CD14-positive monocyte (primary cell): ENCODE results near the gene NINJ1. TPM values are rescaled to one million over a fixed set of nuclear protein-coding genes. Genes with fewer than 3 reads are reported as not detected.
A peak's percentile ranks its signal among the peaks of the same experiment; 100 is the strongest.

ENCODE experiments used
- DNase-seq, 3 donors: peaks; one replicate each; pipeline ENCODE4 v3.0.0-alpha.2; 2011 to 2022
- H2AFZ ChIP-seq: 2 replicates; pipeline ENCODE4 v1.6.0; 2012; ENCODE audit warnings: mild to moderate bottlenecking, low read depth, low read length, inconsistent platforms; ENCODE audit not compliant: insufficient read depth, poor library complexity, severe bottlenecking
- H3K27ac ChIP-seq, 2 donors: 1 replicate in 1 of 2; 2 replicates in 1 of 2; pipeline ENCODE4 v1.5.1; 2012 to 2013; ENCODE audit warnings: low read length in 2 of 2, control low read depth in 1 of 2, inconsistent platforms in 1 of 2, low read depth in 1 of 2, mild to moderate bottlenecking in 1 of 2
- H3K27me3 ChIP-seq, 2 donors: one replicate each; pipeline versions ENCODE4 v1.6.0 to v1.6.1; 2011 to 2013; ENCODE audit warnings: low read length in 2 of 2; ENCODE audit not compliant: control insufficient read depth in 2 of 2, insufficient read depth in 2 of 2
- H3K36me3 ChIP-seq, 2 donors: replicated peaks in 1 of 2; 1 replicate in 1 of 2; 2 replicates in 1 of 2; pipeline versions ENCODE4 v1.5.1 to v1.6.1; 2012 to 2013; ENCODE audit warnings: low read length in 2 of 2, control low read depth in 1 of 2, inconsistent platforms in 1 of 2, mild to moderate bottlenecking in 1 of 2; ENCODE audit not compliant: insufficient read depth in 2 of 2, control insufficient read depth in 1 of 2
- H3K4me1 ChIP-seq, 2 donors: 1 replicate in 1 of 2; 2 replicates in 1 of 2; pipeline versions ENCODE4 v1.5.1 to v1.6.1; 2012 to 2013; ENCODE audit warnings: low read length in 2 of 2, control low read depth in 1 of 2, inconsistent platforms in 1 of 2, mild to moderate bottlenecking in 1 of 2, moderate library complexity in 1 of 2; ENCODE audit not compliant: insufficient read depth in 2 of 2, control insufficient read depth in 1 of 2
- H3K4me2 ChIP-seq: replicated peaks from 2 replicates; pipeline ENCODE3; 2012; ENCODE audit warnings: low read length, moderate library complexity, mild to moderate bottlenecking; ENCODE audit not compliant: poor library complexity, severe bottlenecking; ENCODE audit errors: extremely low read depth
- H3K4me3 ChIP-seq, 3 experiments: fragments of 200-600 bp in 1 of 3; sonication (generic) in 1 of 3; replicated peaks in 1 of 3; 1 replicate in 2 of 3; 2 replicates in 1 of 3; pipeline ENCODE4 v1.5.1; 2011 to 2013; ENCODE audit warnings: low read length in 3 of 3, mild to moderate bottlenecking in 3 of 3, control low read depth in 2 of 3, low read depth in 2 of 3, inconsistent platforms in 1 of 3, moderate library complexity in 1 of 3
- H3K79me2 ChIP-seq: 2 replicates; pipeline ENCODE4 v1.6.0; 2012; ENCODE audit warnings: mild to moderate bottlenecking, control low read depth, inconsistent platforms, low read length, moderate library complexity; ENCODE audit not compliant: insufficient read depth
- H3K9ac ChIP-seq: 2 replicates; pipeline ENCODE4 v1.6.0; 2017; ENCODE audit warnings: low read length, mild to moderate bottlenecking; ENCODE audit not compliant: insufficient read depth, poor library complexity, severe bottlenecking
- H3K9me3 ChIP-seq, 2 donors: replicated peaks in 1 of 2; 1 replicate in 1 of 2; 2 replicates in 1 of 2; pipeline versions ENCODE4 v1.5.1 to v1.6.1; 2012 to 2013; ENCODE audit warnings: low read length in 2 of 2, control low read depth in 1 of 2; ENCODE audit not compliant: control insufficient read depth in 1 of 2, insufficient read depth in 1 of 2
- H4K20me1 ChIP-seq: 2 replicates; pipeline ENCODE4 v1.6.0; 2012; ENCODE audit warnings: mild to moderate bottlenecking, low read length, control low read depth, moderate library complexity; ENCODE audit not compliant: insufficient read depth
- H3K27ac Mint-ChIP-seq, 7 donors: one replicate each; pipeline ENCODE4 v1.8.0; 2020; ENCODE audit warnings: mild to moderate bottlenecking in 7 of 7, mixed read lengths in 7 of 7, moderate library complexity in 6 of 7, inconsistent platforms in 2 of 7
- H3K27me3 Mint-ChIP-seq, 3 donors: one replicate each; pipeline ENCODE4 v1.8.0; 2021 to 2022; ENCODE audit warnings: low read depth in 3 of 3, mild to moderate bottlenecking in 3 of 3, mixed read lengths in 3 of 3, moderate library complexity in 3 of 3, inconsistent platforms in 1 of 3
- H3K36me3 Mint-ChIP-seq, 2 donors: one replicate each; pipeline ENCODE4 v1.8.0; 2020; ENCODE audit warnings: mixed read lengths in 2 of 2, inconsistent platforms in 1 of 2, mild to moderate bottlenecking in 1 of 2
- H3K4me1 Mint-ChIP-seq: one replicate; pipeline ENCODE4 v1.8.0; 2020; ENCODE audit warnings: mild to moderate bottlenecking, mixed read lengths
- H3K4me3 Mint-ChIP-seq, 2 donors: one replicate each; pipeline ENCODE4 v1.8.0; 2020; ENCODE audit warnings: mild to moderate bottlenecking in 2 of 2, mixed read lengths in 2 of 2, moderate library complexity in 1 of 2
- H3K9me3 Mint-ChIP-seq, 7 donors: one replicate each; pipeline ENCODE4 v1.8.0; 2020 to 2022; ENCODE audit warnings: mixed read lengths in 7 of 7, mild to moderate bottlenecking in 6 of 7, moderate library complexity in 6 of 7, inconsistent platforms in 2 of 7
- WGBS: methylation state at CpG from one replicate; pipeline ENCODE4 v1.1.5; 2013; ENCODE audit warnings: missing lambda C conversion rate; ENCODE audit not compliant: insufficient coverage; 5-methylcytosine and 5-hydroxymethylcytosine counted together
- intact Hi-C, 2 donors: fragments of 100-400 bp; cut with micrococcal nuclease; formaldehyde crosslinking; loops; one replicate each; pipeline versions ENCODE4 v1.15.0 to v1.15.1; 2023
- polyA plus RNA-seq, 3 donors: library from polyadenylated mRNA; depleted of rRNA in 1 of 3; unstranded in 2 of 3; stranded (reverse) in 1 of 3; fragments of 300-500 nt in 2 of 3; fragments of >200 nt in 1 of 3; fragmentation: Illumina TruSeq in 2 of 3; gene quantifications; 1 replicate in 2 of 3; 2 replicates in 1 of 3; pipeline ENCODE4 v1.2.3, GENCODE V29; 2012 to 2021
- TF ChIP-seq, protein P1 (sequence below): fragments of 200-600 bp; IDR thresholded peaks from one replicate; pipeline ENCODE4 v1.8.0; 2022; ENCODE audit warnings: antibody characterized with exemption, mild to moderate bottlenecking

The NINJ1 gene
- polyA plus RNA-seq, 3 donors, result 290 to 610 (median 469) TPM

DNA sequence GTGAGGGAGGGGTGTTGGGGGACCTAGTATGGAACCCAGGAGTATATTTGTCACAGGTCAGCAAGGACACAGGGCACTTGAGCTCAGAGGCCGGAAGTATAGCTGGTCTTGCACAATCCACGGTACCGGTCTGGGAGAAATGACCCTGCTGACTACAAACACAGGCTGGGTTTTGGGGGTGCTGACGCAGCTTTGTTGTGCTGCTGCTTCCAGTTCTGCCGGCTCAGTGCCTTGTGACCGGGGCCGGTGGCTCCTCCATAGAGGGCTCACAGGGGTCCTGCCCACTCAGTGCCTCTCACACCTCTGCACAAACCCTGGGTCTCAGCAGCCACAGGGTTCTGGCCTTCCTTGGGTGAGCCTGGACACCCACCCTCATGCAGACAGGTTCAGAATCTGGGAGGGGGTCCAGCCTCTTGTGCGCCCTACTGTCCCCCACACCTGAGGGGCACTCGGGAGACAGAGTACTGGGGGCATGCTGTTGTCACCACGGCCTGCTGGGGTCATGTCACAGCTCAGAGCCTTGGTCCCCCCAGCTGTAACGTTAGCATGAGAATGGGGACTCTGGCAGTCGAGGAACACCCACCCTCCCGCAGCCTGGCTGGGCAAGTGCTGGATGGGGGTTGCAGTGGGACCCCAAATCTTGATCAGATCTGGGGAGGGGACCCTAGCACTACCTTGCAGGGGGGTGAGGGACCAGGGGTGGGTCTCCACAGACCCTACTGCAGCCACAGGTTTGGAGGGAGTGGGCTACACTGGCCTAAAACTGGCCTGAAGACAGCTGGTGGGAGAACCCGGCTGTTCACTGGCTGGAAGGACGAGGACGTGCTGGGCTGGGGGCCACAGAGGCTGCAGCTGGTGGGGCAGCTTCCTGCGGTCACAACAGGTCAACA, 17.7 kb downstream of the NINJ1 start:
- peaks cover 0 to 2% (median 0%) of the 10 kb centered on the region in 3 donors for H3K27me3 Mint-ChIP-seq
- H3K27ac Mint-ChIP-seq, result peak overlapping the region; percentile 98 to 100 (median 100)
- Histone ChIP-seq H3K9ac (peak overlapping the region; percentile 79), H2AFZ (no peak overlapping the region), H3K9me3 (no peaks in the 10 kb centered on the region), H3K36me3 (peaks cover 6 to 9% of the 10 kb centered on the region in 2 donors), H3K4me1 (peaks cover 90 to 99% of the 10 kb centered on the region in 2 donors), H3K27me3 (no peaks in the 10 kb centered on the region), H4K20me1 (no peaks in the 10 kb centered on the region), H3K79me2 (peaks cover 39% of the 10 kb centered on the region), H3K4me2 (peak overlapping the region; percentile 53), H3K4me3 (peak overlapping the region in 1 of 3 experiments; percentile 36), H3K27ac (peak overlapping the region; percentile 97 to 98)
- intact Hi-C loops, result loop anchor here in 1 of 2 donors (2.0 to 10.0 kb wide), 2 partner anchors 20 to 1048 kb away; partner anchors contain the start of gene CARD19
- peaks cover 57 to 60% of the 10 kb centered on the region in 2 donors for H3K36me3 Mint-ChIP-seq
- peak overlapping the region; percentile 20 to 63 for H3K4me3 Mint-ChIP-seq
- no peaks in the 10 kb centered on the region for H3K9me3 Mint-ChIP-seq
- peak; percentile 98 to 99 (median 99) for DNase-seq
- WGBS, result 24% methylated on average over 13 of the region's 17 CpGs
- TF ChIP-seq, protein P1, sequence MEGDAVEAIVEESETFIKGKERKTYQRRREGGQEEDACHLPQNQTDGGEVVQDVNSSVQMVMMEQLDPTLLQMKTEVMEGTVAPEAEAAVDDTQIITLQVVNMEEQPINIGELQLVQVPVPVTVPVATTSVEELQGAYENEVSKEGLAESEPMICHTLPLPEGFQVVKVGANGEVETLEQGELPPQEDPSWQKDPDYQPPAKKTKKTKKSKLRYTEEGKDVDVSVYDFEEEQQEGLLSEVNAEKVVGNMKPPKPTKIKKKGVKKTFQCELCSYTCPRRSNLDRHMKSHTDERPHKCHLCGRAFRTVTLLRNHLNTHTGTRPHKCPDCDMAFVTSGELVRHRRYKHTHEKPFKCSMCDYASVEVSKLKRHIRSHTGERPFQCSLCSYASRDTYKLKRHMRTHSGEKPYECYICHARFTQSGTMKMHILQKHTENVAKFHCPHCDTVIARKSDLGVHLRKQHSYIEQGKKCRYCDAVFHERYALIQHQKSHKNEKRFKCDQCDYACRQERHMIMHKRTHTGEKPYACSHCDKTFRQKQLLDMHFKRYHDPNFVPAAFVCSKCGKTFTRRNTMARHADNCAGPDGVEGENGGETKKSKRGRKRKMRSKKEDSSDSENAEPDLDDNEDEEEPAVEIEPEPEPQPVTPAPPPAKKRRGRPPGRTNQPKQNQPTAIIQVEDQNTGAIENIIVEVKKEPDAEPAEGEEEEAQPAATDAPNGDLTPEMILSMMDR, result no peak
- peaks cover 88% of the 10 kb centered on the region for H3K4me1 Mint-ChIP-seq

DNA sequence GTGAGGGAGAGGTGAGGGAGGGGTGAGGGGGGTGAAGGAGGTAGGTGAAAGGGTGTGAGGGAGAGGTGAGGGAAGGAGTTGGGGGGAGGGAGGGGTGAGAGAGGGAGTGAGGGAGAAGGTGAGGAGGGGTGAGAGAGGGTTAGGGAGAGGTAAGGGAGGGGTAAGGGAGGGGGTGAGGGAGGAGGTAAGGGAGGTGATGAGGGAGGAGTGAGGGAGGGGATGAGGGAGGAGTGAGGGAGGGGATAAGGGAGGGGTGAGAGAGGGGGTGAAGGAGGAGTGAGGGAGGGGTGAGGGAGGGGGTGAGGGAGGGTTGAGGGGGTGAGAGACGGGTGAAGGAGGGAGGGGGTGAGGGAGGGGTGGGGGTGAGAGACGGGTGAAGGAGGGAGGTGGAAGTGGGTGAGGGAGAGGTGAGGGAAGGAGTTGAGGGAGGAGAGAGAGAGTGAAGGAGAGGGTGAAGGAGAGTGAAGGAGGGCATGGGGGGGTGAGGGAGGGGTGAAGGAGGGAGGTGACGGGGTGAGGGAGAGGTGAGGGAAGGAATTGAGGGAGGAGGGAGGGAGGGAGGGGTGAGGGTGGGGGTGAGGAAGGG, 18.5 kb downstream of the NINJ1 start:
- DNase-seq, result no peak
- H3K36me3 ChIP-seq, result peaks cover 9 to 10% of the 10 kb centered on the region in 2 donors
- WGBS, result 0% methylated on average over 2 of the region's 3 CpGs
- no peaks in the 10 kb centered on the region for H3K27me3 ChIP-seq
- peaks cover 89% of the 10 kb centered on the region for H3K4me1 Mint-ChIP-seq
- H3K4me3 Mint-ChIP-seq, result no peak overlapping the region
- no peak overlapping the region for H3K4me2 ChIP-seq
- H3K9me3 ChIP-seq, result no peaks in the 10 kb centered on the region
- TF ChIP-seq, protein P1, result no peak
- no peaks in the 10 kb centered on the region for H4K20me1 ChIP-seq
- peaks cover 90 to 99% of the 10 kb centered on the region in 2 donors for H3K4me1 ChIP-seq
- intact Hi-C loops, result loop anchor here in 1 of 2 donors (2.0 to 10.0 kb wide), 2 partner anchors 19 to 1049 kb away; partner anchors contain the start of gene CARD19
- H3K27ac Mint-ChIP-seq, result peak overlapping the region in 4 of 7 donors; percentile 99 to 100 (median 100)
- H3K4me3 ChIP-seq, result no peak overlapping the region
- peaks cover 59 to 61% of the 10 kb centered on the region in 2 donors for H3K36me3 Mint-ChIP-seq
- peaks cover 0 to 3% (median 0%) of the 10 kb centered on the region in 7 donors for H3K9me3 Mint-ChIP-seq
- peaks cover 46% of the 10 kb centered on the region for H3K79me2 ChIP-seq
- H3K27me3 Mint-ChIP-seq, result peaks cover 0 to 2% (median 0%) of the 10 kb centered on the region in 3 donors
- H2AFZ ChIP-seq, result no peak overlapping the region
- peak overlapping the region; percentile 97 to 98 for H3K27ac ChIP-seq
- peak overlapping the region; percentile 78 for H3K9ac ChIP-seq
